Measurements from ENCODE around the gene GHDC.
"Not testable (repeated sequence)": the region's sequence is repeated elsewhere in the genome, so short reads cannot be mapped to it uniquely, and the experiment has no call there.

Gene GHDC

DNA sequence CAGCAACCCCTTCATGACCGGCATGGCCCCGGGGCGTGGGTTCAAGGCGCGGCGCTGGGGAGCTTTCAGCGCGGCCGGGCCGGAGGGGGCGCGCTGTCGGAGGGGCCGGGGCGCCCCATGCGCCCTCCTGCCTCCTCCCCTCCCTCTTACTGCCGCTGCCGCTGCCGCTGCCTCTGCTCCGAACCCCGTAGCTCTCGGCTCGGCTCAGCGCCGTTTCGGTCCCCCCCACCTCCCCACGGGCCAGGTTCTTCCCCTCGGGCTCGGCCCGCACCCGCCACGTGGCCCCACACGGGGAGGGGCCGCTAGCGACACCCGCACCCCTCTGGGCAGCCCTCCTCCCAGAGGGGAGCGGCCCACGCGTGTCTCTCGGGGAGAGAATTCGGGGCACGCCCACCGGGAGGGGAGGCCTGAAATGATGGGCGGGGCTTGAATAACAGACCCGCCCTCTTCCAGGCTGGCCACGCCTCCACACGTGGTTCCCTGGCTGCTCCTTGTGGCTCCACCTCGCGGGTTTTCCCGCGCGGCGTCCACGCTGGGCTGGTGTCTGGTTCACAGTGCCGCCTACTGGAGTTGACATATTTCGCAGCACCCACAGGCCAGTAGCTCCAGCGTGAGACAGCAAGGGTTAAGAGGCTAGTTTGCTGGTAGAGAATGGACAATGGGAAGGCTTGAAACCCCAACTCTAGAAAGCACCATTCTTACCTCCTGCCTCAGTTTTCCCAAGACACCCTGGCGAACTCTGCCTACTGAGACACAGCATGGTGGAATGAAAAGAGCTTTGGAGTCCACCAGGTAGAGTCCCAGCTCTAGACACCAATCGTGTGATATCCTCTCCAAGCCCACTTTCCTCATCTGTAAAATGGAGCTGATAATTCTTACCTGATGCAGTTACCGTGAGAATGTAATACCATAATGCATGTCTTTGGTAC lies 13.1 kb downstream of the GHDC start, which contains the start of gene KCNH4:
TSS of gene KCNH4 (minus strand) at position 221 of the 929 bp plus-strand sequence. CDS start at position 24, 197 bp downstream.
- DNase-seq, result peak; percentile 17

DNA sequence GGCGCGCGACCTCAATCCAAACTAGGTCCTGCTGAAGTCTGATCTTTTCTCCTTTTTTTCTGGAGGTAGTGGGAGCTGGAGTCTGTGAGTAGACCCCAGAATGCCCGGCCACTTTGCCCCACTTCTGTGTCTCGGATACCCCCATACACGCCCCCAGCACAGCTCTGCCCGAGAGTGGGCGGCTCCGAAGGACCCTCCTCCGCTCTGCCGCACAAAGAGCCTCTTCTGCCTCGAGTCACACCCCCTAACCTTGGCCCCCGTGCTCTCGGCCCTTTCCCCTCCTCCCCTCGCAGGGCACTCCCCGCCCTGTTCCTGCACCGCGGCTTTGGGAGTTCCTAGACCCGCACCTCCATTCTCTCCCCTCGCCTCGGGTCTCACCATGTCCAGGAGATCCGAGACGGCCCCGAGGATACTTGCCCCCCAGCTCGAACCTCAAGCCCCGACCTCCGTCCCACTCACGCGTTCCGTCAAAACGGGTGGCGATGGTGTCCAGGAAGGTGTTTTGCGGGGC lies 13.8 kb downstream of the GHDC start:
- DNase-seq, result no peak

DNA sequence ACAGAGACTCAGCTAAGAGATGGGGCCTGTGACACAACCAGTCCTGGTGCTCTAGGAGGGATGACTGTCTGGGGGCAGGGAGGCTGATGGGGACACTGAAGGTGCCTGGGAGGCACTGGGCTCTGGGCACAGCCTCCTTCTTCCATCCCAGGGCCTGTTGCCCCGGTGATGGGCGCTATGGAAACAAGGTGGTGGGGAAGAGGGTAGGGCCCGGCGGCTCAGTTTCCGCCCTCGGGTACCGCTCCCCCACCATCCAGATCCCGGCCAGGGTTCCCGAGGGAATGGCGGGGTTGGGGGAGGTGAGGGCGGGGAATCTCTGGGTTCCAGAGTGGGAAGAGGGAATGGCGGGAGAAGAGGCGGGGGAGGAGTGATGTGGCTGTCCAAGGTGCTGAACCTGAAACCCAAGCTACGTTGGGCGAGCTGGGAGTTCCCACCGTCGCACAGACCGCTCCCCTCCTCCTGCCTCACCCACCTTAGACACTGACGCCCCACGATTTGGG lies 14.3 kb downstream of the GHDC start:
- peak; percentile 43 for DNase-seq

DNA sequence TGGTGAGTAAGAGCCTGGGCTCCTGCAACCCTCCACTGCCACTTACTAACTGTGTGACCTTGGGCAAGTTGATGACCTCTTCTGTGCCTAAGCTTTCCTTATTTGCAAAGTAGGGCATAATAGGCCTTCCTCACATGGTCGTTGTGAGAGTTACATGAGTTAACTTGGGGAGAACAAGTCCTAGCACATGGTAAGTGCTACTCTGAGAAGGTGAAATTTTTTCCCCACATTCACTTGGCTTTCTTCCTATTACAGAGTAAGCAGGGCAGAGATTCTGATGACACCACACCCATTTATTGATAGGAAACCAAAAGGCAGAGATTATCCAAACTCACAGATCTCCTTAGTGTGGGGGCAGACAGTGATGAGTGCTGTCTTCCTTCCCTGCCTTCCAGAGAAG lies 15.0 kb downstream of the GHDC start:
- DNase-seq, result no peak

DNA sequence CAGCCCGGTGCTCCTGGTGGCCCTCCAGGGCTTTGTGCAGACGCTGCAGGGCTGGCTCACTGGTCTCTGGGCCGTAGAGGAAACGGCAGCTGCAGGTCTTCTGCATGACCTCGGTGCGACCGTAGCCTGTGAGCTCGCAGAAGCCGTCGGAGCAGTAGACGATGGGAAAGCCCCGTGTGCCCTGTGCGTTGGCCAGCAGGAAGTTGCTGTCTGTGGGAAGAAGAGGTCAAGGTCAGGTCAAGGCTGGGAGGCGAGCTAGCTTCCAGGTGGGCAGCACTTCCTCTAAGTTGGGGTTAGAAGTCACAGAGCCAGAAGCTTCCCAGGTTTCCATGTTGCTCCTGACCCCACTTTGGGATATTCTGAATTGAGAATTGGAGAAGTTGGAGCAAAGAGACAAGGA lies 15.5 kb downstream of the GHDC start:
- no peak for DNase-seq

DNA sequence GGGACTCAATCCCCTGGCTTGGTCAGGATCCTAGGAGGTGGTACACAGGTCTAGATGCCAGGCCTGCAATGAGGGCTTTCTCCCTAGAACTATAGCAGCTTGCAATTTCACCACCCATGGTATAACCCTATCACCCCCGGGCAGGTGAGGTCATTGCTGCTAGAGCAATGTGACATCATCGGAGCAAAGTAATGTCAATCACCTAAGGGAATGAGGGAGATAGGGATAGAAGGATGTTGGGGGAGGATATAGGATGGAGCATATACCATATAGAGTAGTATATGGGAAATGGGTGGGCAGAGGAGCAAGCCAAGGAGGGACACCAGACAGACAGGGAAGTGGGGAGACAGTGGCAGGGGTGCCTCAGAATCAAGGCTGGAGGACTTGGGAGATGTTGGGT lies 16.6 kb downstream of the GHDC start:
- DNase-seq, result no peak

DNA sequence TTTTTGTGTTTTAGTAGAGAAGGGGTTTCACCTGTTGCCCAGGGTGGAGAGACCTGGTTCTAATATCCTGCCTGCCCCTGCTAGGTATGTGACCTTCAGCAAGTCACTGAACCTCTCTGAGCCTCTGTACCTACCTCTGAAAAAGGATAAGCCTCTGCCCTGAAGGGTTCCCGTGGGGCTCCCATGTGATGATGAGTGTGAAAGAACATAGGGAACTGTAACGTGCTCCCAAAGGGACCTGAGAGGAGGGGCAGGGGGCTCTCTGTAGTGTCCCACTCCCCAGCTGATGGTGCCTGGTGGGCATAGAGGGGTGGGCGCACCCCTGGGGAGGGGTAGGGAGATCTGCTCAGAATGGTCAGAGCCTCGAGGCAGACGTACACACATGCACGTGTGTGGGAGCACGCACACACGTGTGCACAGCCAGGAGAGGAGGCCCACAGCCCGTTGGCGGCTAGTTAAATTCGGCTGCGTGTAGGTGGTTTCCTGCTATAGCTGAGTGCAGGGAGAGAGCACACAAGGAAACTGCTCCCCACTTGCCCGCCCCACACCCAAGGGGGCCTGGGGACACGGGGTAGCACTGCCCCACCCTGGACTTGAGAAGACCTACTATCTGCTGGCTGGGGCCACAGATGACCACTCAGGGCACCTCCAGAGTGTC lies 20.0 kb downstream of the GHDC start:
- DNase-seq, result no peak

DNA sequence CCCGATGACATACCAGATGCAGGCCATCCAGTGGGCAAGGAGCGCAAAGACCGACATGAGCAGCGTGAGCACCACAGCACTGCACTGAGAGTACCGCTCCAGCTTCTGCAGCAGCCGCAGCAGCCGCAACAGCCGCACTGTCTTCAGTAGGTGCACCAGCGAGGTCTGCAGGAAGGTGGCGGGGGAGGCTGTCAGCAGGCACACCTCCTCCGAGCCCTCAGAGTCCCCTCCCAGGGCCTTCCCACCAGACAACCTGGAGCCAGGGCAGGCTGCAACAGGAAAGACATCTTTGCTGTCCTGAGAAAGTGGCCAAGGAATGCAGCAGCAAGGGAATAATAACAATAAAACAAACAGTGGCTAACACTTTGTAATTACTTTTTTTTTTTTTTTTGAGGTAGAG lies 22.5 kb downstream of the GHDC start:
- no peak for DNase-seq

DNA sequence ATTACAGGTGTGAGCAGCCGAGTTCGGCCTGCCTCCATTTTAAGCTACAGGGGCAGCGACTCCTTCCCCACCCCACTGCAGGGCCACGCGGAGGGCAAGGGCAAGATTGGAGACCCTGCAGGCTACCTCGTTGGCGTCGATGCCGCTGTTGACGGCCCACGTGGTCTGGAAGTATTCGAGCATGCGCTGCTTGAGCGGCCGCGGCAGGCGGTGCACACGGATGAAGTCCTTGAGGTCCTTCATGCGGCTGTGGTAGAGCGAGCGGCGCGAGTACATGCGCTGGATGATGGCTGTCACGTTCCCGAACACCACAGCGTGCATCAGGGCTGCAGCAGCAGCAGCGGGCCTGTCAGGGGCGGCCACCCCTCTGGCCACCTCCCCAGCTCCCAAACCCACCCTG lies 24.9 kb downstream of the GHDC start:
- no peak for DNase-seq

DNA sequence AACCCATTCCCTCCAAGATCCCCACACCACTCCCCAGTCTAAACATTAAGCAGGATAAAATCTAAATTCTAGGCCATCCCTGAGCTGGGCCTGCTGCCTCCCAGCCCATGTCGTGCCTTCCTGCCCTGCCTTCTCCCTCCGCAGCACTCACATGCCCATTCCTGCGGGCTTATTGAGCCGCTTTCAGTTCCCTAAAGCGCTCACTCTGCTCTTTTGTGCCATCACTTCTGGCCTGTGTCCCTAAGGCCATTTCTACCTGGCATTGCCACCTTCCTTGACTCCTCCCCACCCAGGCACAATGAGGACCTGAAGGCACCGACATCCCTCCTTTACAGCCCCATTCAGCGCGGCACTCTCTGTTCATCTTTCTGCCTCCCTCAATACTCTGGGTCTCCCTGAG lies 26.5 kb downstream of the GHDC start:
- DNase-seq, result no peak

DNA sequence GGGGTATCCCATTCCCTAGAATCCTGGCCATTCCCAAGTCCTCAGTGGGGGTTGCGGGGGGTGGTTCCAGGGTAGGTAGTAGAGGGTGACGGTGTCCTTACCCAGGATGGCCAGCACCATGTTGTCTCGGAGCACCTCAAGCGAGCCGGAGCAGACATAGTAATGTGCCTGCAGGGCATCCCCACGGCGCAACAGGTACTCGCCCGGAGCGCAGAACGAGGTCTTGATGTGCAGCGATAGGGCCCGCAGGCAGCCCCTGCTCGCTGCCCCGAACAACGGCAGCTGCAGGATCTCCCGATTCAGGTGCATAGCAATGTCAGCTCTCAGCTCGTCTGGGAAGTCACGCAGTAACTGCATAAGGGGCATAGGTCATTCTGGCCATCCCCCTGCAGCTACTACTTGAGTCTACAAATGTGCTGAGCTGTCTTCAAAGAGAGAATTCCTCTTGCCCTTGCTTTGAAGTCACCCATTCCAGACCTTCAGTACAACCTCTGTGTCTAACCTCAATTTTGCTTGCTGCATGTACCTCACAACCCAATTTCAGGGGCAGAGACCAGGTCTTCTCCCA lies 28.0 kb downstream of the GHDC start:
- DNase-seq, result no peak

DNA sequence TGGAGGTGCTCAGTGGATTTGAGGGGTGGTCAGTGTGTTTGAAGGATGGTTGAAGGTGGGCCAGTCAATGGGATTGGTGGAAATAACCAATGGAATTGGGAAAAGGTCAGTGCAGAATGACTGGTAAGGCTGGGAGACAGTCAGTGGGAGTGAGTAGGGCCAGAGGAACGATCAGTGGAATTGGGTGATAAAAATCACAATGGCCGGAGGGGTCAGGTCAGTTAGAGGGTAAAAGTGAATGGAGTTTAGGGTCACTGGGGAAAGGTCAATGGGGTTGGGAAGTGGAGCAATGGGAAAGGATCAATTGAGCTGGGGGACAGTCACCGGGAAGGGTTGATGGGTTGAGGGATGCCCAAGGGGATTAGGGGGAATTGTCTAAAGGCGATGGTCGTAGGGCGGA lies 28.5 kb downstream of the GHDC start:
- no peak for DNase-seq

DNA sequence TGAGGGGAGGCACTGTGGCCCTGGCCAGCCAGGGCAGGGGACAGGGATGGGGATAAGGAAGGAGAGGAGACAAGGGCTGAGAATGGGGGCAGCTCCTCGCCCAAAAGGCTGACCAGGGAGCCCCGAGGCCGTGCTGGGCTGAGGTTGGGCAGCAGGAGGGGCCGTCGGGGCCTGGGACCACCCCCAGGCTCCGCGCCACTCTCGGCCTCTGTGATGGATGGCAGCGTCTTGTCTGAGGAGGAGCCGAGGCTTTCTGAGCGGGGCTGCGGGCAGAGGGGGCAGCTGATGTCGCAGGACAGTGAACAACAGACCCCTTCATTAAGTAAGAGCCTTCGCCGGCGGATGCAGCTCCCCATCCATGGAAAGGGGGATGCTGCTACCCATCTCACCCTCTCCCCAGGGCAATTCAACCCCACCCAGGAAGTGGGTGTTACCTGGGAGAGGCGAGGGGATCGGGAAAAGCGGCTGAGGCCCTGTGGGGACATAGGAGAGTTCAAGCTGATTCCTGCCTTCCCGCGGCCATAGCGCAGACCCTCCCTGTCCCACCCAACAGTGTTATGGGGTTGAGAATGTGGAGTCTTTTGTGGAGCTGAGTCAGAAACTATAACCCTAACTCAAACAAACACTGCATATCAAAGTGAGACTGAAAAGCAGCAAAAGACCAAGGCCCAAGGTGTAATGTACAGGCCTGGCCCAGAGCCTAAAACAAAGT lies 30.4 kb downstream of the GHDC start:
- no peak for DNase-seq

DNA sequence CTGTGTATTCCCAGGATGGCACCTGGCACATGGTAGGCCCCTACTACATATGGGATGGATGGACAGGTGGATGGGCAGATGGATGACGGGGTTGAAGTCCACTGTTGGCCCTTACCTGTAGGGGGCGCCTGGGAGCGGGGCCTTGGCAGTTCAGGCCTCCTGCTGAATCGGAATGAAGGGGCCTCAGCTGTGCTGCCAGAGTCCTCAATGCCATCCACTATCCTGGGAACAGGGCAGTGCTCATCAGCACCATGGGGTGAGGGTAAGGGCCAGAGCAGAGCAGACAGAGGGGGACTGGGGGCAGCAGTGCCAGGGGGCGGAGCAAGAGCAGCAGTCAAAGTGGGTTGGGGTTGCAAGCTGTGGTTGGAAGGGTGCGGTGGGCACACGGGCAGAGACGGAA lies 31.2 kb downstream of the GHDC start:
- no peak for DNase-seq

DNA sequence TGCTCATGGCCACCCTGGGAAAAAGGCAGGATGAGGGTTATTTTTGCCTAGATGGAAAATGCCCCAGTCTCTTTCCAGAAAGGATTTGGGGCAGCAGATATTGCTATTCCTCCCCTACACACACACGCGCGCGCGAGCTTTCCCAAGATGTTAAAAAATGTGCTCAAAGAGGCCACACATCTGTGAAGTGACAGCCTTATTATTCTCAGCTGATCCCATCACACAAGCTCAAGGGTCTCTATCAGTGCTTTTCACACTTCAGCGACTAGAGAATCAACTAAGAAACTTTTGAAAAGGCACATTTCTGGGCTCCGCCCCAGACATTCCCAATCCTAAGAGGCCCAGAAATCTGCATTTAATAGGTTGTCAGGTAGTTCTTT lies 33.8 kb downstream of the GHDC start:
- no peak for DNase-seq

DNA sequence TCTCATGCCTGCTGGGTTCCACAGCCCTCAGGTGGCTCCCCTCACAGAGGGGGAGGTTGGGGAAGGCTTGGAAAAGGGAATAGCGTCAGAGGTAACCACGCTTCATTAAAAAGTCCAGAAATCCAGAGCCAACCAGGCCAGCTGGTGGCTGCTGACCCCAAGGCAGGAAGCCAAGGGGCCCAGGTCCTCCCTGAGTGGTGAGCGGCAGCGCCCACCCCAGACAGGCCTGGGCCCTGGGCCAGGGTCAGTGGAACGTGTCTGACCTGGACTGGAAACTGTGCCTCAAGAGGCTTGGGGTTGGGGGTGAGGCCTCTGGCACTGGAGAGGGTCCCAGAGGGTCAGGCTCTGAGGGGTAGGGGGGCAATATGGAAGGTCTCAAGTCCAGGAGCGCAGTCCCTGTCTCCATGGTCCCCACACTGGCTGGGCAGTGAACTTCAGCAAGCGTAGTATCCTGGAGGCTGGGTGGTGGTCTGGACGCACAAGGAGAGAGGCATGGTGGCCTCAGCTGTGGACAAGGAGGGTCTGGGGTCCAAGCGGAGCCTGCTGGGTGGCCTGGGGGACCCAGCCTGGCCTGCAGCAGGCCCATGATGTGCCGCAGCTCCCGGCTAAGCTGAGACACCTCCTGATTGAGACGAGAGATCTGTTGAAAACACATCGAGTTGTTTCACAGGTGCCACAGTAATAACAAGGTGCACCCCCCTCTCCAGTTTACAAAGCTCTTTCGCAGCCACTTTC lies 34.3 kb downstream of the GHDC start:
- DNase-seq, result no peak

DNA sequence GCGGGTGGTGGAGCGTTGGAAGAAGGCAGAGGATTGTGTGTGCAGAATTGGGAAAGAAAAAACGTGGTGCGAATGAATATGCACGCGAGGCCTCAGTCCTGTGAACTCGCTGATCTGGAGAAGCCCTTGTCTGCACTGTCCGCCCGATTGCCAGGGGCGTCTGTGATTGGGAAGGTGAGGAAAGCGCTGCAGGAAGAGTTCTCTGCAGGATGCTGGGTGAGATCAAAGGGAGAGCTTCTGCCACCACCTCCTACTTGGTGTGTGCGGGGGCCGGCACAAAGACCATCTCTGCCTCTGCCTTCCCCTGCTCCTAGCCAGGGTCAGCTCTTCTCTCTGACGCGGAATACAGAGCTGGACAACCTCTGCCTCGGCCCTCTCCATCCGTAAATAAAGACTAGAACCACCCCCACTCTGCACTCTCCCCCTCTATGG lies 38.7 kb downstream of the GHDC start:
- DNase-seq, result no peak

DNA sequence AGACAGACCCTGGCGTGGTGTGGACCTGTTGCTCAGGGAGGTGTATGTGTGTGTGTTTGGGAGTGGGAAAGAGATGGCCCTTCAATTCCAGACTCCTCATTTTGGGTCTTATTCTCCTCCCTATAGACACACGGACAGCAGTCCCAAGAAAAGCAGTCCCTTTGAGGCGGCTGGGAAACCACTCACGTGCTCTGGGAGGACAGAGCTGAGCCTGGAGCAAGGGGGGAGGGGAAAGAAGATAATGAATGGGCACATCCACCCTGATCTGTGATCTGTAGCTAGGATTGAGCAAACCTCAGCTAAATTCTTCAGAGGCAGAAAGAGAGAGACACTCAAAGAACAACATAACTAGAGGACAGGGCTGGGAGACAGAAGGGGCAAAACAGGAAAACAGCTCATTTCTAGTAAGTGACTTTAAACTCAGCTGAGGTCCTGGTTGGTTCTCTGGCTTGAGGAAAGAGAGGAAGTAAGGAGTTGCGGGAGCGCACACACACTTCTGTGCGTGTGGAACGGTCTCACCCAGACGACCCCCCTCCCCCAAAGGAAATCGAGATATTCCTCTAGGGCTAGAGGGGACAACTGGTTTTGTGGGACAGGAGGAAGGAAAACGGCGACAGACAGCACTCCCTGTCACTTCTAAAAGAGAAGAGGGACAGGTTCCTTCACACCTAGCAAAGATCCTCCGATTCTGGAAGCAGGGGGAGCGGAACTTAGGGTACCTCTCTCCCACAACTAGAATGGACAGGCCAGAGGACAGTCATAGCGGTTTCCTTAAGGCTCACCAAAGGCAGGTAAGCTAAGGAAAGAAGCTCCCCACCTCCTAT lies 40.2 kb downstream of the GHDC start:
- no peak for DNase-seq

DNA sequence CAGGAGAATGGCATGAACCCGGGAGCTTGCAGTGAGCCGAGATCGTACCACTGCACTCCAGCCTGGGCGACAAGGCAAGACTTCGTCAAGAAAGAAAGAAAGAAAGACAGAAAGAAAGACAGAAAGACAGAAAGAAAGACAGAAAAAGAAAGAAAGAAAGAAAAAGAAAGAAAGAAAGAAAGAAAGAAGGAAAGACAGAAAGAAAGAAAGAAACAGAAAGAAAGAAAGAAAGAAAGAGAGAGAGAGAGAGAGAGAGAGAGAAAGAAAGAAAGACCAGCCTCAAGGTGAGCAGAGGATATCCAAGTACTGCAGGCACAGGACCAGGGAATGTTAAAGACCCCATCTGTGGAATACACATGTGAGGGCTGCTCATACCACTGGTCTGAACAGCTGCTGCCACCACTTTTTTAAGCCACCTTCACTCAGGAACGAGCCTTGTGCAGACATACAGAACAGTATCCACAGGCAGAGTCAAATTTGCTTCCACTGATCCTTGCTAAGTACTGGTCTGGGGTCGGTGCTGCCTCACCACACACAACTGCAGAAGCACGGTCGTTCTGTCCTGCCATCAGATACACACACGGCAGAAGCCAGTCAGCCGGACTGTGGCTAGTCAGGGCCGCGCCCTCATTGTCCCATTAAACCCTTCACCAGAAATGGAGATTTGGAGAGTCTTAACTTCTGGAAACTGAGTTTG lies 47.2 kb downstream of the GHDC start:
- DNase-seq, result no peak

DNA sequence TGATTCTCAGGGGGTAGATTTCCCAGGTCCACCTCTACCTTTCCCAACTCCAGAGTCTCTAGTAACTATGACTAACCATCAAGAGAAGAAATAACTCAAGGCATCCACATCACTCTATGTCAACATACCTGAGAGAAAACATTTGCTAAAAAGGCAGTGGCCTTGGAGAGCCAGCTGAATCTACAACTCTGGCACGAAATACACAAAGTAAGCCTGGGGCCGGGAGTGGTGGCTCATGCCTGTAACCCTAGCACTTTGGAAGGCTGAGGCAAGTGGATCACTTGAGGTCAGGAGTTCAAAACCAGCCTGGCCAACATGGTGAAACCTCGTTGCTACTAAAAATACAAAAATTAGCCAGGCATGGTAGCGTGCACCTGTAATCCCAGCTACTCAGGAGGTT lies 51.2 kb downstream of the GHDC start:
- not testable (repeated sequence) for DNase-seq

Measured in DMS79 (cell line).